Pancreas (tissue), 10 donors: ENCODE measurements around the gene FCHSD1. TPM values are rescaled to one million over a fixed set of nuclear protein-coding genes. Genes with fewer than 3 reads are reported as not detected.
A peak's percentile ranks its signal among the peaks of the same experiment; 100 is the strongest.

ENCODE experiments used
- ATAC-seq, 4 donors: fragments of 200-7000 bp; cut with Tn5 transposase; one replicate each; pipeline versions ENCODE4 v1.8.0 to v1.9.1; 2020; ENCODE audit warnings: mild to moderate bottlenecking in 4 of 4, moderate library complexity in 4 of 4
- DNase-seq, 6 donors: peaks; one replicate each; pipeline ENCODE4 v3.0.0-alpha.2; 2020
- FAIRE-seq: peaks from 2 replicates; lab custom pipeline; 2012; peaks lifted over from hg19 to GRCh38; lab: Jason Lieb, UNC
- H3K27ac ChIP-seq, 4 donors: fragments of 200-600 bp; sonication (generic); 1 replicate in 3 of 4; 2 replicates in 1 of 4; pipeline versions ENCODE4 v1.5.0 to v1.8.0; 2020
- H3K27me3 ChIP-seq, 4 donors: fragments of 200-600 bp; one replicate each; pipeline ENCODE4 v1.8.0; 2021
- H3K36me3 ChIP-seq, 3 donors: fragments of 200-600 bp; sonication (generic) in 1 of 3; one replicate each; pipeline versions ENCODE4 v1.5.0 to v1.8.0; 2020 to 2021
- H3K4me1 ChIP-seq, 3 donors: fragments of 200-600 bp; one replicate each; pipeline ENCODE4 v1.8.0; 2021
- H3K4me3 ChIP-seq, 4 donors: fragments of 200-600 bp; sonication (generic) in 2 of 4; one replicate each; pipeline versions ENCODE4 v1.5.0 to v1.8.0; 2020 to 2021
- H3K9me3 ChIP-seq, 4 donors: fragments of 200-600 bp; one replicate each; pipeline ENCODE4 v1.8.0; 2021
- CTCF ChIP-seq, 4 donors: fragments of 200-600 bp; sonication (generic) in 3 of 4; IDR thresholded peaks; one replicate each; pipeline versions ENCODE4 v1.5.0 to v1.8.0; 2021; ENCODE audit warnings: antibody characterized with exemption in 4 of 4
- WGBS, 2 donors: extraction: QIAGEN DNeasy Blood & Tissue Kit; methylation state at CpG; one replicate each; pipeline ENCODE4 v1.1.7; 2013; 5-methylcytosine and 5-hydroxymethylcytosine counted together
- intact Hi-C, 3 donors: fragments of 100-400 bp; cut with DNase I; formaldehyde crosslinking; loops; one replicate each; pipeline versions ENCODE4 v1.11.1 to v1.14.2; 2022
- polyA plus RNA-seq, 2 donors: library from polyadenylated mRNA; stranded (reverse); fragments of 200-250 nt; gene quantifications; one replicate each; pipeline ENCODE4 v1.2.3, GENCODE V29; 2013
- total RNA-seq, 6 donors: library from RNA; stranded (reverse); fragmentation: NEBNext Ultra II Directional in 4 of 6; extraction: Animal tissue kit (Norgen Biotek cat#: 25700) in 4 of 6; gene quantifications; one replicate each; pipeline versions ENCODE4 v1.2.1 to v1.2.4, GENCODE V29; 2021 to 2023
- donor health status: healthy with polysubstance abuse.
- donor health status: DM: no; HTN: no; CAD: no; lungs with moderate emphysema.
- donor health status: DM: no; HTN: no; CAD: no.
- donor health status: control.
- donor health status: control.
- donor health status: Bipolar disorder and iron deficiency.
- donor health status: DM: yes; HTN: yes; CAD: no.
- donor health status: DM: no; HTN: no; CAD: no.
- donor health status: DM: no; HTN: no; CAD: no.
- donor health status: DM: yes; HTN: yes; CAD: no.

FCHSD1 gene
- total and polyA plus RNA-seq, 8 donors = 4.8 to 22.4 (median 9.1) TPM

GRCh38 chr5:141649056-141649688, 2.0 kb downstream of the FCHSD1 start:
- peak in 2 of 6 donors; percentile 61 to 84 for DNase-seq
- TF ChIP-seq CTCF (IDR thresholded peaks at IDR 0.05) = no peak
- Histone ChIP-seq H3K4me3 (no peak overlapping the region), H3K4me1 (no peaks in the 10 kb centered on the region), H3K36me3 (no peaks in the 10 kb centered on the region), H3K9me3 (no peaks in the 10 kb centered on the region), H3K27ac (no peak overlapping the region), H3K27me3 (no peaks in the 10 kb centered on the region)
- no peak for ATAC-seq
- FAIRE-seq = no peak
- WGBS, 2 donors = 90 to 91% methylated on average over 17 of the region's 17 CpGs
- intact Hi-C loops = no loop called here

- H3K27me3 ChIP-seq = no peaks in the 10 kb centered on the region
- no peaks in the 10 kb centered on the region for H3K9me3 ChIP-seq
- ATAC-seq (no peak), FAIRE-seq (no peak), DNase-seq (no peak)
- intact Hi-C loops = no loop called here
- H3K27ac ChIP-seq = no peak overlapping the region
- H3K4me1 ChIP-seq = no peaks in the 10 kb centered on the region
- 77 to 84% methylated on average over 3 of the region's 3 CpGs for WGBS, 2 donors
- no peak overlapping the region for H3K4me3 ChIP-seq
- H3K36me3 ChIP-seq = no peaks in the 10 kb centered on the region
- TF ChIP-seq CTCF (IDR thresholded peaks at IDR 0.05) = no peak
These were observed 3.4 kb downstream of the FCHSD1 start for GRCh38 chr5:141647851-141648250.

- DNase-seq (no peak), ATAC-seq (no peak), FAIRE-seq (no peak)
- H3K27ac ChIP-seq = no peak overlapping the region
- H3K4me1 ChIP-seq = no peaks in the 10 kb centered on the region
- no peaks in the 10 kb centered on the region for H3K9me3 ChIP-seq
- TF ChIP-seq CTCF (IDR thresholded peaks at IDR 0.05) = no peak
- no peak overlapping the region for H3K4me3 ChIP-seq
- no peaks in the 10 kb centered on the region for H3K27me3 ChIP-seq
- no peaks in the 10 kb centered on the region for H3K36me3 ChIP-seq
- 84 to 88% methylated on average over 5 of the region's 5 CpGs for WGBS, 2 donors
- intact Hi-C loops = no loop called here
These were observed 4.0 kb downstream of the FCHSD1 start for GRCh38 chr5:141647242-141647641.

- TF ChIP-seq CTCF (IDR thresholded peaks at IDR 0.05) = no peak
These were observed 5.2 kb downstream of the FCHSD1 start for GRCh38 chr5:141646026-141646425.

GRCh38 chr5:141641634-141642267, 9.5 kb downstream of the FCHSD1 start:
- intact Hi-C loops = no loop called here
- Histone ChIP-seq H3K9me3 (no peaks in the 10 kb centered on the region), H3K27me3 (no peaks in the 10 kb centered on the region), H3K27ac (no peak overlapping the region), H3K4me1 (no peaks in the 10 kb centered on the region), H3K36me3 (no peaks in the 10 kb centered on the region), H3K4me3 (no peak overlapping the region)
- 77 to 87% methylated on average over 2 of the region's 2 CpGs for WGBS, 2 donors
- FAIRE-seq (no peak), DNase-seq (no peak), ATAC-seq (no peak)
- TF ChIP-seq CTCF (IDR thresholded peaks at IDR 0.05) = no peak

More at GRCh38 chr5:141646026-141646425, 5.2 kb downstream of the FCHSD1 start:
- no peaks in the 10 kb centered on the region for H3K9me3 ChIP-seq
- DNase-seq (no peak), FAIRE-seq (no peak), ATAC-seq (no peak)
- WGBS, 2 donors = 88 to 89% methylated on average over 6 of the region's 6 CpGs
- no peaks in the 10 kb centered on the region for H3K36me3 ChIP-seq
- H3K27me3 ChIP-seq = no peaks in the 10 kb centered on the region
- no peaks in the 10 kb centered on the region for H3K4me1 ChIP-seq
- intact Hi-C loops = no loop called here
- no peak overlapping the region for H3K4me3 ChIP-seq
- H3K27ac ChIP-seq = no peak overlapping the region
